ENCODE results near the gene CBX3.

CBX3 gene

DNA sequence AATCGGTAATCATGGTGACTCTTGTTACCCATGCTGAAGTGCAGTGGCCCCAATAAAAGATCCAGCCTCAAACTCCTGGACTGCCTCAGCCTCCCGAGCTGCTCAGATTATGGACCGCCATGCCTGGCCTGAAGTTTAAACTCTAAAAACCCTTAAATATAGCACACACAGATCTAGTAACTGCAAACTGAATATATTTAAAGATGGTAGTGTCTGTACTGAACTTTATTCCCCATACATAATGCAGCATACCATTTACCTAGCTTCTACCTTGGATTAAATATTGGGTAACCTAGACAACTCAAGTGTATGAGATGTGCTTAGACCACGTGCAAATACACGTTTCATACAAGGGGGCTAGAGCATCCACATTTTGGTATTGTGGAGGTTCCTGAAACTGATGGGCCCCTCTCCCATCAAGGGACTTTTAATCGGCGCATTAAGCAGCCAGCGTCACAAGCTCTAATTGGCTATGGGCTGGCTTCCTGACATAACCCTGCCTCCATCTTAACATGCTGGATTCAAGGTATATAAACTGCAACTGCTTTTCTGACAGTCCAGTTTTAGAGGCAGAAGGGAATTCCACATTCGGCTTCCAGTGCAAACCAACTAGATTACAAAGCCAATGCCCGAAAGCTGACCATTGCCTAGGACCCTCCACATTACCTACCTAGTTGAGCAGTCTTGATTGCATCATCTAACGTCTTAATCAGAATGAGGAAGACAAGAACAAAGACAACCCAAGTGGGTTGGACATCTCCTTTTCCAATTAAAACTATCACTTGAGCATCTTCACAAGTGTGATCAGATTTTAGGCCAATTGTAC is 14.0 kb upstream of the CBX3 start:
- DNase-seq (ENCODE audit: insufficient read length, low spot score) = no peak
- TF ChIP-seq POLR2A (IDR thresholded peaks at IDR 0.05; ENCODE audit: low read depth, low read length) = peak; percentile 96
- TF ChIP-seq SPI1 (IDR thresholded peaks at IDR 0.05; ENCODE audit: low read depth, low read length) = peak; percentile 11; the same call in 1 of the 2 replicates
- TF ChIP-seq PAX5 (IDR thresholded peaks at IDR 0.05; ENCODE audit: insufficient read depth, low read length, severe bottlenecking) = no peak
- TF ChIP-seq TAF1 (IDR thresholded peaks at IDR 0.05; ENCODE audit: low read depth, low read length) = no peak
- peak; percentile 95 for TF ChIP-seq POLR2AphosphoS5 (IDR thresholded peaks at IDR 0.05; ENCODE audit: low read depth, low read length)
- TF ChIP-seq POU2F2 (IDR thresholded peaks at IDR 0.05; ENCODE audit: low read depth, low read length) = peak; percentile 94
- peak; percentile 82 for FAIRE-seq

DNA sequence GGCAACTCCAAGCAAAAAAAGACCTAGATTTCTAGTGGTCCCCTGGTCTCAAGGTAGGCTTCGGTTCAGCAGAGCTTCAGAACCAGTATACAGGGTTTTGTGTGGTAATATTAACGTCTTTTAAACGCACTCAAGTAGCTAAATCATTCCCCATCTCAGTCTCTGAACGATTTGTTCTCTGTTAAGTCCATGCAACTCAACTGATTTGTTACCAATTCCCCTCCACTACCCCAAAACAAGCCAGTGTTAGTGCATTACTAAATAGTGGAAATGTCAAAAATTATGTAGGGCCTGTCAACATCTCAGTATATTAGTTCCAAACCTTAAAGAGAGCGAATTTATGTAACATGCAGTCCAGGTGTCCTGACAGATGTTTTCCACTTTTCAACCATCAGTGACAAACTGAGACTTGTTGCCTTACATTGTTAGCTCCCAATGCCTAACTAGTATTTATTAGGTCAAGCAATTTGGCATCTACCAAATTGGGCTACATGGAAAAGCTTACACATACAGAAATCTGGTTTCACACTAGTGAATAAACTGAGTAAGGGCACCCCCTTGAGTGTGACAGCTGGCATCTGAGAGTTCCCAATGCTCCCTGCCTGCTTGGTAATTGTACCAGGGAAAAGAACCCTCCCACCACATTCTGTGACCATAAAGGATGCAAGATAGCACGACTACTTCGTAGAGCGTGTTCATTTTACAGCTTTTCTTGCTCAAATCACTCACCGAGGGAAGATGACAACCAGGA is 13.2 kb upstream of the CBX3 start:
- TF ChIP-seq POLR2AphosphoS5 (IDR thresholded peaks at IDR 0.05; ENCODE audit: low read depth, low read length) = peak; percentile 76
- no peak; the same call in 1 of the 2 replicates for TF ChIP-seq TAF1 (IDR thresholded peaks at IDR 0.05; ENCODE audit: low read depth, low read length)
- TF ChIP-seq POU2F2 (IDR thresholded peaks at IDR 0.05; ENCODE audit: low read depth, low read length) = peak; percentile 75
- TF ChIP-seq SPI1 (IDR thresholded peaks at IDR 0.05; ENCODE audit: low read depth, low read length) = no peak
- TF ChIP-seq POLR2A (IDR thresholded peaks at IDR 0.05; ENCODE audit: low read depth, low read length) = peak; percentile 49
- no peak for TF ChIP-seq PAX5 (IDR thresholded peaks at IDR 0.05; ENCODE audit: insufficient read depth, low read length, severe bottlenecking)
- no peak for DNase-seq (ENCODE audit: insufficient read length, low spot score)
- FAIRE-seq = peak; percentile 41

DNA sequence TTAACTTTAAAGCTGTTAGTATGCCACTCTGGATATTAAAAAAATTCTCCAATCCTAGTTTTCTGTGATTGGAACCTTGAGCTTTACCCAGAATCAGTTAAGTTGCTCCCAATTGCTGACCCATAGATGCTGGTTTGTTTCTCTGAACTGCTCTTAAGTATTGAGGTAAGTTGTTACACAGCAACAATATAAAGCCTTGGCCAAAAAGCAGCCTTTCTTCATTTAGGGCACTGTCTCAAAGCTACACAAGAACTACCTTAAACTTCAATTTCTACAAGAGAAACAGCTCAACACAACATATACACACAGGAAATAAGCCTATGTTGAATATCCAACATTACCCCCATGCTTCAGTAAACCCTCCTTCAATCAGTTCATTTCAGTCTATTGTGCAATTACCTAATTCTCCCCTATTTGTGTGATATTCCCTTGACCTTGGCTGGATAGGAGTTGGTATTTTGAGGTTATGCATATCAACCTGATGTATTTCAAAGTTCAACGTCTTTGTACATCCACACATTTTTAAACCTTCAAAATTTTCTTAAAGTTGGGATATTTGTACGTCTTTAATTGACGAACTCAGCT is 12.5 kb upstream of the CBX3 start:
- DNase-seq (ENCODE audit: insufficient read length, low spot score) (no peak), FAIRE-seq (peak; percentile 55)
- TF ChIP-seq POLR2AphosphoS5 (IDR thresholded peaks at IDR 0.05; ENCODE audit: low read depth, low read length) (no peak; the same call in 1 of the 2 replicates), POLR2A (IDR thresholded peaks at IDR 0.05; ENCODE audit: low read depth, low read length) (0 out of 2 replicates have a peak, but pooled peaks have one; percentile 44)

DNA sequence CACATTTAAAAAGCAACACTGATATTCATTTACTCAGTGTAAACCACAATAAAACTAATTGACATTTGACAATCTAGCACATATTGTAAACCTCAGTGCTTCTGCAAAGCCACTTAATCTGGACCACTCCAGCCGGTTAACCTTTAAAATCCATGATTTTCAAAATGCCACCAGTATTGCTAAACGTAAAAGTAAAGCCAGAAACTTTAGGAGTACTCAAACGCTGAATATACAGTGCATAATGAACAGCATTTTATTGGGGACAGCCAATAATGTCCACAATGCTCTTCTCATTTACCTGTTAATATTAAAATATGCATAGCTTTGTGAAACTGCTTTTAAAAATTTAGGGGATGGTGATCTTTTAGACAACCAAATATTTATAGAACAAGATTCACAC is 11.8 kb upstream of the CBX3 start:
- FAIRE-seq = no peak
- no peak for DNase-seq (ENCODE audit: insufficient read length, low spot score)
- TF ChIP-seq POU2F2 (IDR thresholded peaks at IDR 0.05; ENCODE audit: low read depth, low read length) (no peak), POLR2AphosphoS5 (IDR thresholded peaks at IDR 0.05; ENCODE audit: low read depth, low read length) (no peak), PAX5 (IDR thresholded peaks at IDR 0.05; ENCODE audit: insufficient read depth, low read length, severe bottlenecking) (no peak), SPI1 (IDR thresholded peaks at IDR 0.05; ENCODE audit: low read depth, low read length) (no peak), TAF1 (IDR thresholded peaks at IDR 0.05; ENCODE audit: low read depth, low read length) (no peak)

DNA sequence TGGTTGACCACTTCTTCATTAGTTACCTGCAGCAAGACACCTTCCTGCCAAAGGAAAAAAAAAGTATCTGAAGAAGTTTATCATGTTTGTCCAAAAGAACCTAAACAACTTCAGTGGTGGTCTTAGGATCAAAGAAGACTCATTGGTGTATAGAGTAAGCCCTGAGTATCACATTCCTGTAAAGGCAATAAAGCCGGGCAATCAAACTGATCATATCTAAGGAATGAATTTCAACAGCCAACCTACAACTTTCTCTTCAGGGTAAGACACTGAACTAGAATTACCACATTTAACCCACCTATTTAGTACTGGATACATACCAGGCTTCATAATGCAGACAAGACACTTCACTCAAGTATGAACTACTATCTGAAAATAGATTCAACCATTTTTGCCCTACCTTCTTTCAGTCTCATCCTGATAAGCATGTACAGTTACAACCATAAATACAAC is 11.1 kb upstream of the CBX3 start:
- DNase-seq (ENCODE audit: insufficient read length, low spot score) (no peak), FAIRE-seq (no peak)
- TF ChIP-seq POLR2AphosphoS5 (IDR thresholded peaks at IDR 0.05; ENCODE audit: low read depth, low read length) = peak; percentile 81; the same call in 1 of the 2 replicates
- TF ChIP-seq POLR2A (IDR thresholded peaks at IDR 0.05; ENCODE audit: low read depth, low read length) = peak; percentile 45; the same call in 1 of the 2 replicates
- no peak for TF ChIP-seq PAX5 (IDR thresholded peaks at IDR 0.05; ENCODE audit: insufficient read depth, low read length, severe bottlenecking)

DNA sequence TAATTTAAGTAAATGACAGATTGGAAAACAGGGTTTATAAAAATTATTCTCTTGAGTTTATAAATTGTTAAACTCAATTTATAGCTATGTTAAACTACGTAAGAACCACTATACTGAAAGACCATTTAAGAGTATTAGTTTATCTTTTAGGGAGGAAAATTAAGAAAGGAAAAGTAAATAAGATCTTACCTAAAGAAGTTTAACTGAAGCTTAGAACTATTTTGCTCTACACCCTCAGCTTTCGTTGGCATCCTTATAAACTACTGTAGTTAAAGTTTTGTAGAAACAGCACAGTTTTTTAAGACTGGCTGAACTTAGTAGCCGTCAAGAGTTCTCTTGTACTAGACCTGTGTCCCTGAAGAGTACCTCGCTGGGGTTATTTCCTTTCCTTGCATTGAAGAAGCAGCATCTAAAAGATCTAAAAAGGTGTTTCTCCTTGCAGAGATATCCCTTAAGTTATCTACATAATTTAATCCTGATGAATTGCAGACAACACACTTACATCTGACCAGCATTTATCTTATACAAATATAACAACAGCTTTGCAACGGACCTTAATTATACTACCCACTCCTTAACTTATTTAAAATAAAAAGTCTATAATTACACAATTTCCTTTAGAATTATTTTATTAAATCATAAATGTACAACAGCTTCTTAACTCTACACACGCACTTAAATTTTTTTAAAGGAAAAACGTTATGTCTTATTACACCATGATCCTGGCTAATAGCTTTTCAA is 10.1 kb upstream of the CBX3 start:
- FAIRE-seq (no peak), DNase-seq (ENCODE audit: insufficient read length, low spot score) (no peak)
- TF ChIP-seq SPI1 (IDR thresholded peaks at IDR 0.05; ENCODE audit: low read depth, low read length) (no peak), PAX5 (IDR thresholded peaks at IDR 0.05; ENCODE audit: insufficient read depth, low read length, severe bottlenecking) (no peak), POLR2AphosphoS5 (IDR thresholded peaks at IDR 0.05; ENCODE audit: low read depth, low read length) (no peak), TAF1 (IDR thresholded peaks at IDR 0.05; ENCODE audit: low read depth, low read length) (no peak), POLR2A (IDR thresholded peaks at IDR 0.05; ENCODE audit: low read depth, low read length) (no peak; the same call in 1 of the 2 replicates), POU2F2 (IDR thresholded peaks at IDR 0.05; ENCODE audit: low read depth, low read length) (no peak)

DNA sequence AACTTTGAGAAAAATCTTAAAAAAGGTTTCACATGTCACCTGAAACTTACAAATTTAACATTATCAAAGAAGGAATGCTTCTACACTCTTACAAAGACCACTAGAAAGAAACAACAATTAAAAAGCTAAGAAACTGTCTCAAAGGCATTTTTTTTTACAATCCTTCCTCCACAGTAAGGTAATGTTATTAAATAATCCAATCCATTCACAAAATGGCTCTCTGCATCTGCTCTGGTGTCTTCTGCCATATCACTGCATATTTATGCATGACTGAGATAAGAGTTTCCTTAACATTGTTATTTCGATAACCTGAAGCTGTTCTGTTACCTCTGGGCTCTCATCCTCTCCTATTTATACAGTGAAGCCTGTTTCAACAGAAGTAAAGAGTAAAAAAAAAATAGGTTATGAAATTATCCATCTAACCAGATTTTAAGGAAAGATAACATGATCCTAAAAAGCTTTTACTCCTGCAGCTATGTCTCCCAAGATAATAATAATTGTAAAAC is 9.5 kb upstream of the CBX3 start:
- TF ChIP-seq SPI1 (IDR thresholded peaks at IDR 0.05; ENCODE audit: low read depth, low read length) (no peak), PAX5 (IDR thresholded peaks at IDR 0.05; ENCODE audit: insufficient read depth, low read length, severe bottlenecking) (no peak), POU2F2 (IDR thresholded peaks at IDR 0.05; ENCODE audit: low read depth, low read length) (no peak), TAF1 (IDR thresholded peaks at IDR 0.05; ENCODE audit: low read depth, low read length) (no peak), POLR2AphosphoS5 (IDR thresholded peaks at IDR 0.05; ENCODE audit: low read depth, low read length) (no peak; the same call in 1 of the 2 replicates), POLR2A (IDR thresholded peaks at IDR 0.05; ENCODE audit: low read depth, low read length) (no peak)
- DNase-seq (ENCODE audit: insufficient read length, low spot score) (no peak), FAIRE-seq (no peak)

DNA sequence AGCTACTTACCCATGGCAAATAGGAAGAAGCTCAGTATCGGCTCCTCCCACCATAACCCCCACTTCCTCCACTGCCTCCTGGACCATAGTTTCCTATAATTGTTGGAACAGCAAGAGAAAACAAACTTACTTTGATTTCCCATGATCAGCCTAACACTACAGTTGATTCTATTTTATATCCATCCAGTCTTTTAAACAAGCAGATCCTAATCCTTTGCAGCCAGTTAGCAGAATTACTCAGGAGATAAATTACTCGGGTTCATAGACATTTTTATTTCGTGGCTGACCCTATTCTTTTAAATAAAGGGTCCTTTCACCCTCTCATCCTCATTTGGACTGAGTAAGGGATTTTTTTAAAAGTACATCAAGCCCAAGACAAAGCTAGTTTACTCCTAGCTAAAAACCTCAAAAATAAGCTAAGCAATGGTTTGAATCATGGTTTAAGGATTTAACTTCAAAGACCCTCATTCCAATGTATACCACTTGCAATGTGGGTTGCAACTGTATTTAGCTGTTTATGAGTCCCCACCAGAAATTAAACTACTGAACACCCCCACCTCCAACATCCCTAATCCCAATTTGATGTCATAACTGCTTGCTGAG is 9.0 kb upstream of the CBX3 start:
- DNase-seq (ENCODE audit: insufficient read length, low spot score) (no peak), FAIRE-seq (no peak)
- TF ChIP-seq PAX5 (IDR thresholded peaks at IDR 0.05; ENCODE audit: insufficient read depth, low read length, severe bottlenecking) (no peak), SPI1 (IDR thresholded peaks at IDR 0.05; ENCODE audit: low read depth, low read length) (0 out of 2 replicates have a peak, but pooled peaks have one; percentile 32), POU2F2 (IDR thresholded peaks at IDR 0.05; ENCODE audit: low read depth, low read length) (no peak), POLR2AphosphoS5 (IDR thresholded peaks at IDR 0.05; ENCODE audit: low read depth, low read length) (peak; percentile 70), TAF1 (IDR thresholded peaks at IDR 0.05; ENCODE audit: low read depth, low read length) (no peak), POLR2A (IDR thresholded peaks at IDR 0.05; ENCODE audit: low read depth, low read length) (peak; percentile 46)
